ENCODE results near the gene SFTA2. TPM values are rescaled to one million over a fixed set of nuclear protein-coding genes. Genes with fewer than 3 reads are reported as not detected.

SFTA2 gene
- total and polyA plus RNA-seq, 2 of the 8 experiments (the other 6 are each of a cell fraction or from before 2014, with no cell fraction given): not detected

DNA sequence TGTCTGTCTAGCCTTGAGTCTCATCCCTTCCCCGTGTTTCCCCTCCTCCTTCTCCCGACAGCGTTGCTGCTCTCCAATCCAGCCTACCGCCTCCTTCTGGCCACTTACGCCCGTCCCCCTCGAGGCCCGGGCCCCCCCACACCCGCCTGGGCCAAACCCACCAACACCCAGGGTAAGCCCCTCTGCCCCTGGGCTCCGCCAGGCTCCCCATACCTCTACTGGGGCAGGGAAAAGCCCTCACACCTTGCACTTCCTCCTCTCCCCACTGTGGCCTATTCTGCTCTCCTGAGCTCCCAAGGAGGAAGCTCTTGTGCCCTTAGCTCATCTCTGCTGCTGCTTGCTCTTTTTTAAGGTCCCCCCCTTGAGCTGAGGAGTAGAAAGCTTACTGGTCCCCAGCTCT lies 36.6 kb downstream of the SFTA2 start:
- Histone ChIP-seq H2BK15ac (ENCODE audit: low read length) (no peak overlapping the region), H2BK12ac (ENCODE audit: low read depth, low read length) (no peak overlapping the region), H3K36me3 (ENCODE audit: control insufficient read depth in 2 of 4, insufficient read depth in 4 of 4, low read length in 3 of 4) (peaks cover 50 to 97% (median 84%) of the 10 kb centered on the region in 4 experiments), H2BK120ac (replicated peaks; ENCODE audit: low read depth, low read length) (no peak overlapping the region), H3K23me2 (ENCODE audit: low read depth, low read length) (peaks cover 8% of the 10 kb centered on the region; the same call in 1 of the 2 replicates), H3K9me3 (ENCODE audit: insufficient read depth in 2 of 2, low read depth in 1 of 2, low read length in 1 of 2) (no peaks in the 10 kb centered on the region), H3K4ac (replicated peaks; ENCODE audit: insufficient read length, low read depth, low read length) (no peak overlapping the region), H3K79me1 (ENCODE audit: low read depth, low read length) (peaks cover 9% of the 10 kb centered on the region), H3K79me2 (ENCODE audit: control insufficient read depth in 1 of 2, insufficient read depth in 2 of 2, low read length in 2 of 2) (peaks cover 0 to 10% of the 10 kb centered on the region in 2 experiments; a peak in 1 of 4 replicates), H3K27me3 (replicated peaks in 1 of 4; ENCODE audit: control insufficient read depth in 3 of 4, extremely low read depth in 1 of 4, insufficient read depth in 3 of 4, low read length in 3 of 4) (no peaks in the 10 kb centered on the region), H3K18ac (ENCODE audit: extremely low read depth, low read length) (no peak overlapping the region), H3K4me2 (ENCODE audit: insufficient read depth in 1 of 2, low read depth in 2 of 2, low read length in 2 of 2) (no peak overlapping the region), H3K4me3 (ENCODE audit: extremely low read depth in 1 of 4, insufficient read depth in 2 of 4, low read depth in 3 of 4, low read length in 4 of 4) (no peak overlapping the region), H3K23ac (ENCODE audit: insufficient read length) (no peak overlapping the region), H3K9ac (replicated peaks in 1 of 4; ENCODE audit: extremely low read depth in 1 of 4, low read depth in 3 of 4, low read length in 3 of 4) (no peak overlapping the region), H2BK5ac (ENCODE audit: low read depth, low read length) (no peak overlapping the region), H2AFZ (ENCODE audit: low read length) (no peak overlapping the region), H4K5ac (ENCODE audit: insufficient read length, low read depth, low read length) (no peak overlapping the region), H3K27ac (ENCODE audit: low read depth, low read length) (no peak overlapping the region), H2BK20ac (ENCODE audit: low read length) (no peak overlapping the region), H4K8ac (ENCODE audit: extremely low read depth, insufficient read depth, low read length) (no peak overlapping the region), H2AK5ac (ENCODE audit: low read depth, low read length) (no peak overlapping the region), H3K4me1 (replicated peaks in 1 of 4; ENCODE audit: control insufficient read depth in 3 of 4, insufficient read depth in 4 of 4, low read length in 3 of 4) (peaks cover 0 to 7% (median 1%) of the 10 kb centered on the region in 4 experiments; a peak in 3 of 7 replicates), H4K20me1 (replicated peaks in 1 of 2; ENCODE audit: control insufficient read depth in 1 of 2, insufficient read depth in 2 of 2, low read length in 2 of 2) (peaks cover 4 to 25% of the 10 kb centered on the region in 2 experiments), H3K14ac (ENCODE audit: insufficient read length) (no peak overlapping the region), H3K56ac (replicated peaks; ENCODE audit: insufficient read length, low read depth, low read length) (no peak overlapping the region), H4K91ac (replicated peaks; ENCODE audit: insufficient read length, low read length) (no peak overlapping the region)
- FAIRE-seq: no peak
- ChIA-PET POLR2A (ENCODE audit: partially characterized antibody) (interaction anchor here (0.6 to 2.5 kb wide), 6 partner anchors 9 to 643 kb away, joined by 3 to 14 read pairs (median 4); partner anchors contain the start of genes GTF2H4 and VARS2), CTCF (ENCODE audit: partially characterized antibody) (interaction anchor here (0.6 to 2.4 kb wide), 9 partner anchors 9 to 75 kb away, joined by 3 to 15 read pairs (median 7); partner anchors contain the start of gene VARS2)
- no peak for DNase-seq (ENCODE audit: low read depth in 1 of 2, low spot score in 2 of 2)
- no CpG with 5 or more reads among the region's 10 CpGs for WGBS, 2 experiments (ENCODE audit: extremely low coverage in 1 of 2, insufficient coverage in 1 of 2, insufficient read length in 1 of 2, insufficient replicate concordance in 2 of 2, low coverage in 1 of 2, low lambda C conversion rate in 2 of 2, missing lambda C conversion rate in 1 of 2)
- TF ChIP-seq KDM4A (IDR thresholded peaks at IDR 0.05; ENCODE audit: low read depth, low read length, severe bottlenecking) (no peak), SRF (IDR thresholded peaks at IDR 0.05; ENCODE audit: low read depth, low read length) (no peak), SP2 (IDR thresholded peaks at IDR 0.05; ENCODE audit: low read length) (no peak), YY1 (IDR thresholded peaks at IDR 0.05; ENCODE audit: low read depth, low read length) (no peak), EGR1 (IDR thresholded peaks at IDR 0.05; ENCODE audit: borderline replicate concordance, low read depth, low read length) (no peak), CEBPB (IDR thresholded peaks at IDR 0.05; ENCODE audit: low read depth, low read length) (no peak), RXRA (IDR thresholded peaks at IDR 0.05; ENCODE audit: insufficient read depth, low read depth, low read length) (no peak), CHD1 (IDR thresholded peaks at IDR 0.05; ENCODE audit: low read depth, low read length) (no peak), KDM5A (IDR thresholded peaks at IDR 0.05; ENCODE audit: low read length) (no peak), JUND (IDR thresholded peaks at IDR 0.05; ENCODE audit: low read length) (no peak), CBX5 (IDR thresholded peaks at IDR 0.05; ENCODE audit: low read depth, low read length) (no peak), BCL11A (IDR thresholded peaks at IDR 0.05; ENCODE audit: low read depth in 2 of 2, low read length in 2 of 2) (no peak), BACH1 (IDR thresholded peaks at IDR 0.05; ENCODE audit: low read length) (no peak), SAP30 (IDR thresholded peaks at IDR 0.05; ENCODE audit: insufficient read depth, insufficient replicate concordance, low read length) (no peak)
- TF ChIP-seq, protein P1, sequence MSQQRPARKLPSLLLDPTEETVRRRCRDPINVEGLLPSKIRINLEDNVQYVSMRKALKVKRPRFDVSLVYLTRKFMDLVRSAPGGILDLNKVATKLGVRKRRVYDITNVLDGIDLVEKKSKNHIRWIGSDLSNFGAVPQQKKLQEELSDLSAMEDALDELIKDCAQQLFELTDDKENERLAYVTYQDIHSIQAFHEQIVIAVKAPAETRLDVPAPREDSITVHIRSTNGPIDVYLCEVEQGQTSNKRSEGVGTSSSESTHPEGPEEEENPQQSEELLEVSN (IDR thresholded peaks at IDR 0.05): no peak
